Stimulated activated CD4-positive, alpha-beta T cell treated with anti-CD3 and anti-CD28 coated beads, Interleukin-4, amount 100 ng/mL, for 4 hours (primary cell): Measurements from ENCODE around the gene RTEL1.
"Not testable (repeated sequence)": the region's sequence is repeated elsewhere in the genome, so short reads cannot be mapped to it uniquely, and the experiment has no call there.

Experiments used
- DNase-seq, 2 experiments: peaks; one replicate each; pipeline ENCODE4 v3.0.0-alpha.2; 2020

RTEL1 gene

GRCh38 chr20:63730189-63730733 lies 72.1 kb downstream of the RTEL1 start:
- not testable (repeated sequence) for DNase-seq

DNA sequence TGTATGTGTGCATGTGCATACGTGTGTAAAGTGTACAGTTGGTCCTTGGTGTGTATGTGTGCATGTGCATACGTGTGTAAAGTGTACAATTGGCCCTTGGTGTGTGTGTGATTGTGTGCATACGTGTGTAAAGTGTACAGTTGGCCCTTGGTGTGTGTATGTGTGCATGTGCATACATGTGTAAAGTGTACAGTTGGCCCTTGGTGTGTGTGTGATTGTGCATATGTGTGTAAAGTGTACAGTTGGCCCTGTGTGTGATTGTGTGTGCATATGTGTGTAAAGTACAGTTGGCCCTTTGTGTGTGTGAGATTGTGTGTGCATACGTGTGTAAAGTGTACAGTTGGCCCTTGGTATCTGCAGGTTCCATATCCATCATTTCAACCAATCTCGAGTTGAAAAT lies 73.3 kb downstream of the RTEL1 start:
- DNase-seq: no peak

DNA sequence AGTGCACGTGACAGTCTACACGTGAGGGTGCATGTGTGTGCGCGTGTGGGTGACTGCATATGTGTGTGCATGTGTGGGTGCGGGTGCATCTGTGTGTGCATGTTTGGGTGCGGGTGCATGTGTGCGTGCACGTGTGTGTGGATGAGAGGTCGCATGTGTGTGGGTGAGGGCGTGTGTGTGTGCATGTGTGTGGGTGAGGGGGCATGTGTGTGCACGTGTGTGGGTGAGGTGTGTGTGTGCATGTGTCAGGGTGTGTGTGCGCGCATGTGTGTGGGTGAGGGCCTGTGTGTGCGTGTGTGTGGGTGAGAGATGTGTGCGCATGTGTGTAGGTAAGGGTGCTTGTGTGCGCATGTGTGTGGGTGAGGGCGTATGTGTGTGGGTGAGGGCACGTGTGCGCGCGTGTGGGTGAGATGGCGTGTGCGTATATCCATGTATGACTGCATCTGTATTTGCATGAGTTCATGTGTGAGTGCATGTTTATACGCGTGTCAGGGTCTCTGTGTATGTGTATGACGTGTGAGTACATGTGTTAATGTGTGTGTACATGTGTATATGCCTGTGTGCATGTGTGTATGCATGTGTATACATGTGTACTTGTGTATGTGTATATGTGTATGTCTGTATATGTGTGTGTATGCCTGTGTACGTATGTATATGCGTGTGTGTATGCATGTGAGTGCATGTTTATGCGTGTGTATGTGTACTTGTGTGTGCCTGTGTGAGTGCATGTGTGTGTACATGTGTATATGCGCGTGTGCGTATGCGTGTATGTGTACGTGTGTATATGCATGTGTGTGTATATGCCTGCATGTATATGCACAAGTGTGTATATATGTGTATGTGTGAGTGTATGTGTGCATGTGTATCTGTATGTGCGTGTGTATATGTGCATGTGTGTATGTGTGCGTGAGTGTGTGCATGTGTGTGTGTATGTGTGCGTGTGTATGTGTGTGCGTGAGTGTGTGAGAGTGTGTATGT lies 74.3 kb downstream of the RTEL1 start:
- DNase-seq: no peak

DNA sequence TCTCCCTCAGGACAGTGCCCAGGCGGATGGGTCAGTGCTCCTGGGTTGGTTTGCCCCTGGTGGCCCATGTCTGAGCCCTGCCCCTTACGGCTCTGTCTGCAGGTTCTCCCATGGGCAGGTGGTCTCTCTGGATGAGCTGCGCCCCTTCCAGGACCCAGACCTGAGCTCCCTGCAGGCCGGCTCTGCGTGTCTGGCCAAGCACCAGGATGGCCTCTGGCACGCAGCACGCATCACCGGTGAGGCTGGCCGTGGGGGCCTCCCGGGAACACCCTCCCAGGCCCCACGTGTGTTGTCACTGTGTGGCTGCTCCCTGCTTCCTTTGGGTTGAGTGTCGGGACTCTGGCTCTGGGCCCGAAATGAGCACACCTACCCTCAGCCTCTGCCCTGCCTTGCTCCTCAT lies 75.0 kb downstream of the RTEL1 start:
- DNase-seq: no peak

DNA sequence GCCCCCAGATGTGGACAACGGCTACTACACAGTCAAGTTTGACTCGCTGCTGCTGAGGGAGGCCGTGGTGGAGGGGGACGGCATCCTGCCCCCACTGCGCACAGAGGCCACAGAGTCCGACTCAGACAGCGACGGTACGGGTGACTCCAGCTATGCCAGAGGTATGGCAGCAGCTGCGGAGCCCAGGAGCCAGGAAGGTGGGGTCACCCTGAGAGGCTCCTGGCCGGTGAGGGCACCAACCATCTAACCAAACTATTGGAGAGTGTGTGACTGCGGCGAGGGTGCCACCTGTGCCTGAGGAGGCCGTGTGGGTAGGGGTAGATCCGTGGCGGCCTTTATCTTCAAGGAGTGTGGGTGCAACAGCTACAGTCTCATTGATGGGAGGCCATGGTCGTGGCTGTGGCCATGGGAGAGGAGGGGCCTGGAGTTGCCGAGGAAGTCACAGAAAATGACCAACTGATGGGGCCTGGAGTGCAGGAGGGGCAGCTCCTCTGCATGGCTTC lies 75.5 kb downstream of the RTEL1 start:
- no peak for DNase-seq

- DNase-seq: no peak
These were observed 76.2 kb downstream of the RTEL1 start for GRCh38 chr20:63734111-63734945.

DNA sequence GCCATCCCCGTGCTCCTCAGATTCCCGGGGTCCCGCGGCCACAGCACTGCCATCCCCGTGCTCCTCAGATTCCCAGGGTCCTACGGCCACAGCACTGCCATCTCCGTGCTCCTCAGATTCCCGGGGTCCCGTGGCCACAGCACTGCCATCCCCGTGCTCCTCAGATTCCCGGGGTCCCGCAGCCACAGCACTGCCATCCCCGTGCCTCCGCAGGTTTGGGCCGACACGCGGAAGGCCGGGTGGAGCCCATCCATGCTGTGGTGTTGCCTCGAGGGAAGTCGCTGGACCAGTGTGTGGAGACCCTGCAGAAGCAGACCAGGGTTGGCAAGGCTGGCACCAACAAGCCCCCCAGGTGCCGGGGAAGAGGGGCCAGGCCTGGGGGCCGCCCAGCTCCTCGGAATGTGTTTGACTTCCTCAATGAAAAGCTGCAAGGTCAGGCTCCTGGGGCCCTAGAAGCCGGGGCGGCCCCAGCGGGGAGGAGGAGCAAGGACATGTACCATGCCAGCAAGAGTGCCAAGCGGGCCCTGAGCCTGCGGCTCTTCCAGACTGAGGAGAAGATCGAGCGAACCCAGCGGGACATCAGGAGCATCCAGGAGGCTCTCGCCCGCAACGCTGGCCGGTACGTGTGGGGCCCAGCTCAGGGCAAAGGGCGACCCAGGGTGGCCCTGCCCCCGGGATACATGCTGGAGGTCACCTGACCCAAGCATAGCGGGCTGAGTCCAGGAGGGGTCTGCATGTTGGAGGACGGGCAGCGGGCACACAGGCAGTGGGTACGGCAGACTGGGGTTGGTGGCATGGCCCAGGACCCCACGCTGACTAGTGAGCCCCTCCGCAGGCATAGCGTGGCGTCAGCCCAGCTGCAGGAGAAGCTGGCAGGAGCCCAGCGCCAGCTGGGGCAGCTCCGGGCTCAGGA lies 77.1 kb downstream of the RTEL1 start:
- DNase-seq: no peak

DNA sequence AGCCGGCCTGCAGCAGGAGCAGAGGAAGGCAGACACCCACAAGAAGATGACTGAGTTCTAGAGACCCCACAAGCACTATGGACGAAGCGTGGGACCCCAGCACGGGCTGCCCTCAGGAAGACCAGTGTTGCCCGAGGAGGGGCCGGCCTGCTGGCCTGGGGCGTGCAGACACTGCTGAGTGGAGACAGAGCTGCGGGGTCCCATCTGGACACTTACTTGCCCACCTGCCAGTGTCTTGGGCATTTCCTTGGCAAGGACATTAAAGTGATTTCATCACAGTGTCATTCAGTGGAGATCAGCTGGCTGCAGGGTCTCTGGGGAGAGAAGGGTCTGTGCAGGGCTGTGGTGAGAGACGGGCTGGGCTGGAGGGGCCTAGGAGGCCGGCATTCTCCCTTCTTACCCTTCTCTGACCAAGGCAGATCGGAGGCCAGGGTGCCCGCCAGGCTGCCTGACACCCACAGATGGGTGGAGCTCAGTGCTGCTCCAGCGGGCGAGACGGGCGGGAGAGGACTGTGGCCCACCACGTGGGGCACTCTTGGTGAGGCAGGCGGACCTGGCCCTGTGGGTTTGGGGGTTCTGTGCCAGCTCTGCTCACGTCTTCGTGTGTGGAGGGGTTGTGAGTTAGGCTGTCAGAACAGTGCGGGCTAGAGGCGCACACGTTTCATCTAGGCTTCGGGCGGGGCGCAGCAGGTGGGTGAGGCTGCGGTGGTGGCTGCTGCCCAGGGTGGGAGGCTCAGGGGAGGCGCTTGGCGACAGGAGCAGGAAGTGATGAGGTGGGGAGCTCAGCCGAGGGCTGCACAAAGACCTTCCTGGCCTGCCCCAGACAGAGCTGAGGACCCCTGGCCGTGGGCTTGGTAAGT lies 78.0 kb downstream of the RTEL1 start, which contains the start of gene LIME1:
TSS of gene LIME1 (plus strand) at position 806 of the 860 bp plus-strand sequence. CDS start 886 bp downstream, outside the sequence.
- peak; percentile 51 to 72 for DNase-seq

DNA sequence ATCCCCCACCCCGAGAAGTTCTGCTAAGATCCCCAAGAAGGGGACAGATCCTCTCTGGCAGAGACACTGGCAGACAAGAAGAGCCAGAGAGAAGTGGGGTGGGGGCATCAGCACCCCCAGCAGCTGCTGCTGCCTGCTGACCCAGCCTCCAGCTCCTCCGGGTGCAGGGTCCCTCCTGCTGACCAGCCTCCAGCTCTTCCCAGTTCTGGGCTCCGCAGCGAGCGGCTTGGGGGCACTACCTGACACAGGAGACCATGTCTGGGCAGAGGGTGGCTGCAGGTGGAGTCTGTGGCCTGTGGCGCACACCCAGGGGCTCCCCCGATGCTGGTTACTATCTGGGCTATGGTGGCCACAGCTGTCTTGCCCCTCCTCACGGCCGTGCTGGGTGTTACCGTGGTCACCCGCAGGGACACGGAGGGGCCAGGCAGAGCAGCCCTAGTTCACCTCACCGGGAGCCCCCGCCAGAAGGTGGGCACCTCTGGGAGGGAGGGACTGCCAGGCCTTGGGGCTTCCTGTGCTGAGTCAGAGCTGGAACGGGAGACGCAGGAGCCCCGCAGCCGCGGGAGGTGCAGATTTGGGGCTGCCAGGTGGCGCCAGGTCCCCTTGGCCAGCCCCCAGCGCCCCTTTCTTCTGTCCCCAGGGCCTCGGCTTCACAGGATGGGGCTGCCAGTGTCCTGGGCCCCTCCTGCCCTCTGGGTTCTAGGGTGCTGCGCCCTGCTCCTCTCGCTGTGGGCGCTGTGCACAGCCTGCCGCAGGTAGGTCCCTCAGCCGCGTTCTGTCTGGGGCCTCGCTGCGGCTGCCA lies 79.0 kb downstream of the RTEL1 start:
- peak; percentile 43 to 55 for DNase-seq

- DNase-seq: no peak
These were observed 79.5 kb downstream of the RTEL1 start for GRCh38 chr20:63737695-63737944.

- peak in 1 of 2 experiments; percentile 36 for DNase-seq
These were observed 80.0 kb downstream of the RTEL1 start for GRCh38 chr20:63737945-63738686.

- DNase-seq: no peak
These were observed 80.6 kb downstream of the RTEL1 start for GRCh38 chr20:63738687-63739129.

DNA sequence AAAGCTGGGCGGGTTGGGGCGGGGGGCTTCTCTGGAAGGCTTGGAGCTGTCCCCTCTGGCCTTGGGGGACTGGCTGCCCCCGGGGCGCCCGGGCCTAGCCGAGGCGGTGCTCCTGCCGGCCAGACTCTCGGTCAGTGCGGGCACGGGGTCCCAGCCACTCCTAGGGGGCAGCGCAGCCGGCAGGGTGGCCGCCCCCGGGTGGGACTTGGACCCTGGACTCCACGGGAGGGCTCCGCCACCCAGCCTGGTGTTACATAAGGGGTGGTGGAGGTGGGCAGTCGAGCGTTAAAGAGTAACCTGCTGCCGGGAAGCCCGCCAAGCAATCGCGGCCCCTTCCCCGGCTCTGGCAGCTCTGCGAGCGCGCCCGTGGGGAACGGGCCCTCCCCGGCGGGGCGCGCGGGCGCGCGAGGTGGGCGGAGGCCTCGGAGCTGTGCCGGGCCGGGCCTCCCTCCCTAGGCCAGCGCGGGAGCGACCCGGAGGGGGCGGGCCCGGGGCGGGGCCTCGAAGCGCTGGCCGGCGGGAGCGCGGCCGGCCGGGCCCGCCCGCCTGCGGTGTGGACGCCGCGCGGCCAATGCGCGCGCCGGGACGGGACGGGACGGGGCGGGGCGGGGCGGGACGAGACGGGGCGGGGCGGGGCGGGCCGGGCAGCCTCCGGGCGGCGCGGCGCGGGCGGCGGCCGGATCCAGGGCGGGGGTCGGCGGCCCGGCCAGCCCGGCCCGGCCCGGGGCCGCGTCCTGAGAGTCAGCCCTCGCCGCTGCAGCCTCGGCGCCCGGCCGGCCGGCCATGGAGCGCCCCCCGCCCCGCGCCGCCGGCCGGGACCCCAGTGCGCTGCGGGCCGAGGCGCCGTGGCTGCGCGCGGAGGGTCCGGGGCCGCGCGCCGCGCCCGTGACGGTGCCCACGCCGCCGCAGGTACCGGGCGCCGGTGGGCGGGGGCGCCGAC lies 81.3 kb downstream of the RTEL1 start, which contains the start of gene SLC2A4RG:
TSS of gene SLC2A4RG (plus strand) at position 647 of the 940 bp plus-strand sequence. CDS start at position 784, 137 bp downstream.
- peak; percentile 53 to 71 for DNase-seq

DNA sequence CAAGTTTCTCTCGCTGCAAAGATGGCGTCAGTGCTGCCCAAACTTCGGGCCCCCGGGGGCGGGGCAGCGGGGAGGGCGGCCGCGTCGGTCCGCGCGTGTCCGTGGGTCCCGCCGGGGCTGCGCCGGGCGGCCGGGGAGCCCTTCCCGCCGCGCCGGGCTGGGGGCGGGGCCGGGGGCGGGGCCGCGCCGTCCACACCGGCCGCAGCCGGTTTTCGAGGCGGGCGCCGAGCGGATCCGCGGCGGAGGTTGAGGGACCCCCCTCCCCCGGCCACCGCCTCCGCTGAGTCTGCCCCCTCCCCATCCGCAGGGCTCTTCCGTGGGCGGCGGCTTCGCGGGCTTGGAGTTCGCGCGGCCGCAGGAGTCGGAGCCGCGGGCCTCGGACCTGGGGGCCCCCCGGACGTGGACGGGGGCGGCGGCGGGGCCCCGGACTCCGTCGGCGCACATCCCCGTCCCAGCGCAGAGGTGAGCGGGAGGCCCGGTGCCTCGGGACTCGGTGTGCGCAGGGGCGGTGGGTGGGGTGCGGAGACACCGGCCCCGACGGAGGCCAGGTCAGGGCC lies 82.0 kb downstream of the RTEL1 start:
- peak in 1 of 2 experiments; percentile 40 for DNase-seq

DNA sequence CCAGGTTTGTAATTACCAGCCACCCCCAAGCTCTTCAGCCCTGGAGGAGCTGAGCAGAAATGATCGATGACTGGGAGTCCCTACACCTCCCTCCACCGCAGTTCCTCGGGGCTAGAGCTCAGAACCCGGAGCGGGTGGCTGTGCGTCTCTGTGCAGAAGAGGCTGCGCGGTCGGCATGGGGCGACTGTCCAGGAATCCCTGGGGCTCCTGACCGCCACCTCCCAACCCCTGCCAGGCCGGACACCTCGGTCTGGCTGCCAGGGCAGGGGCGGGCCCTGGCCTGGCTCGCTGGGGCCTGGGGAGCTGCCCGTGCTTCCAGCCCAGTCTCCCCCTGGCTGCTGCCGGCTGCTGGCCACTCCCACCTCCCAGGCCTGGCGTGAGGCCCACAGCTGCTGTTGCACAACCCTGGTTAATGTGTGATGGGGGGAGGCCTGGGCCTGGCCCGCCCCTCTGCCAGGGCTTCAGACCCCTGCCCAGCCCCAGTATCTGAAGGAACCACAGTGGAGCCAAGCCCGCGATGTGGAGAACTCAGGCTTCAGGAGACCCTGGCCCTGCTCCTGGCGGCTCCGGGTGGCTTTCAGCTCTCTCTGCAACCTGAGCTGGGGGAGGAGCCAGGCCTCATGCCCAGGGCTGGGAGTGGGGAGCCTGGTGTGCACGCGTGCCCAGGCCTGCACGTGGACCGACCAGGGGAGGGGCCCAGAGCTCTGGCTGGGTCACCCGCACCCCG lies 82.7 kb downstream of the RTEL1 start:
- no peak for DNase-seq

GRCh38 chr20:63741354-63741675 lies 83.2 kb downstream of the RTEL1 start:
- no peak for DNase-seq
